ENCODE results near the gene CCDC170. TPM values are rescaled to one million over a fixed set of nuclear protein-coding genes. Genes with fewer than 3 reads are reported as not detected.

Gene CCDC170
- total RNA-seq, 1 experiment from 2014 or later = not detected

- no peak overlapping the region for H3K4me3 Mint-ChIP-seq (ENCODE audit: unreplicated experiment)
- no peaks in the 10 kb centered on the region for H3K36me3 Mint-ChIP-seq (ENCODE audit: insufficient read depth, unreplicated experiment)
- no peak for DNase-seq (ENCODE audit: unreplicated experiment)
- ChIA-PET CTCF (interaction anchor here (0.6 kb wide), 1 partner anchor 429 kb away, joined by 4 read pairs; no protein-coding TSS in a partner anchor), POLR2A (interaction anchor here (0.6 to 1.8 kb wide), 3 partner anchors 9 to 39 kb away, joined by 3 to 4 read pairs (median 3); no protein-coding TSS in a partner anchor)
- H3K4me1 Mint-ChIP-seq (ENCODE audit: insufficient read depth, unreplicated experiment) = no peaks in the 10 kb centered on the region
- no peak for TF ChIP-seq CTCF (IDR thresholded peaks at IDR 0.05; ENCODE audit: unreplicated experiment)
- H3K27ac Mint-ChIP-seq (ENCODE audit: low read depth, unreplicated experiment) = no peak overlapping the region
- H3K9me3 Mint-ChIP-seq (ENCODE audit: unreplicated experiment) = peaks cover 8% of the 10 kb centered on the region
- intact Hi-C loops (cut with micrococcal nuclease) = no loop called here
- H3K27me3 Mint-ChIP-seq (ENCODE audit: insufficient read depth, unreplicated experiment) = peaks cover 11% of the 10 kb centered on the region
- BruUV-seq (replicated peaks) = no TSS peak
These were observed 91.9 kb downstream of the CCDC170 start for GRCh38 chr6:151585741-151586140.

GRCh38 chr6:151589667-151590066 is 95.8 kb downstream of the CCDC170 start:
- Mint-ChIP-seq H3K36me3 (ENCODE audit: insufficient read depth, unreplicated experiment) (no peaks in the 10 kb centered on the region), H3K27ac (ENCODE audit: low read depth, unreplicated experiment) (no peak overlapping the region), H3K4me1 (ENCODE audit: insufficient read depth, unreplicated experiment) (no peaks in the 10 kb centered on the region), H3K27me3 (ENCODE audit: insufficient read depth, unreplicated experiment) (peaks cover 11% of the 10 kb centered on the region), H3K4me3 (ENCODE audit: unreplicated experiment) (no peak overlapping the region), H3K9me3 (ENCODE audit: unreplicated experiment) (peaks cover 9% of the 10 kb centered on the region)
- no TSS peak for BruUV-seq (replicated peaks)
- no peak for TF ChIP-seq CTCF (IDR thresholded peaks at IDR 0.05; ENCODE audit: unreplicated experiment)
- intact Hi-C loops (cut with micrococcal nuclease) = no loop called here
- DNase-seq (ENCODE audit: unreplicated experiment) = no peak
- CTCF ChIA-PET = no interaction called here
- POLR2A ChIA-PET = interaction anchor here (0.6 to 0.8 kb wide), 2 partner anchors 50 to 109 kb away, joined by 3 read pairs; no protein-coding TSS in a partner anchor

- CTCF ChIA-PET = interaction anchor here (0.6 to 1.0 kb wide), 3 partner anchors 34 to 573 kb away, joined by 3 to 4 read pairs (median 4); no protein-coding TSS in a partner anchor
These were observed 96.9 kb downstream of the CCDC170 start for GRCh38 chr6:151590742-151591141.

More at GRCh38 chr6:151590742-151591141, 96.9 kb downstream of the CCDC170 start:
- Mint-ChIP-seq H3K9me3 (ENCODE audit: unreplicated experiment) (peaks cover 9% of the 10 kb centered on the region), H3K4me3 (ENCODE audit: unreplicated experiment) (no peak overlapping the region), H3K27ac (ENCODE audit: low read depth, unreplicated experiment) (no peak overlapping the region), H3K27me3 (ENCODE audit: insufficient read depth, unreplicated experiment) (peaks cover 11% of the 10 kb centered on the region), H3K4me1 (ENCODE audit: insufficient read depth, unreplicated experiment) (no peaks in the 10 kb centered on the region), H3K36me3 (ENCODE audit: insufficient read depth, unreplicated experiment) (no peaks in the 10 kb centered on the region)
- no TSS peak for BruUV-seq (replicated peaks)
- no peak for TF ChIP-seq CTCF (IDR thresholded peaks at IDR 0.05; ENCODE audit: unreplicated experiment)
- POLR2A ChIA-PET = no interaction called here
- no peak for DNase-seq (ENCODE audit: unreplicated experiment)
- intact Hi-C loops (cut with micrococcal nuclease) = no loop called here

Measured in MCF 10A (cell line).